H1 (cell line): ENCODE results near the gene DNAJC2. TPM values are rescaled to one million over a fixed set of nuclear protein-coding genes. Genes with fewer than 3 reads are reported as not detected.

Experiments used
- CTCF ChIA-PET: fragments of 300-600 bp; sonication (Branson Sonifier 250); formaldehyde crosslinking; loops from one replicate; lab custom pipeline; 2021; ENCODE audit not compliant: partially characterized antibody; lab: Charles Lee
- POLR2A ChIA-PET: fragments of 300-600 bp; sonication (Branson Sonifier 250); formaldehyde crosslinking; loops from one replicate; lab custom pipeline; 2021; ENCODE audit warnings: inconsistent platforms; ENCODE audit not compliant: partially characterized antibody; lab: Charles Lee
- DNase-seq, 2 experiments: peaks; one replicate each; pipeline versions ENCODE4 v3.0.0 to v3.0.0-alpha.2; 2010 to 2022; ENCODE audit warnings: low spot score in 2 of 2, low read depth in 1 of 2, mixed read lengths in 1 of 2
- FAIRE-seq: peaks from 2 replicates; lab custom pipeline; 2011; peaks lifted over from hg19 to GRCh38; lab: Jason Lieb, UNC
- H2AFZ ChIP-seq: 2 replicates; pipeline ENCODE4 v1.8.1; 2012; ENCODE audit warnings: low read length, inconsistent platforms
- H2AK5ac ChIP-seq: 2 replicates; pipeline ENCODE4 v1.6.1; 2013; ENCODE audit warnings: low read depth, low read length
- H2BK120ac ChIP-seq: replicated peaks from 2 replicates; pipeline ENCODE3; 2013; ENCODE audit warnings: low read depth, low read length, inconsistent platforms
- H2BK12ac ChIP-seq: 2 replicates; pipeline ENCODE4 v1.6.1; 2013; ENCODE audit warnings: low read depth, low read length
- H2BK15ac ChIP-seq: 2 replicates; pipeline ENCODE4 v1.6.1; 2013; ENCODE audit warnings: low read length
- H2BK20ac ChIP-seq: 2 replicates; pipeline ENCODE4 v1.6.1; 2013; ENCODE audit warnings: low read length
- H2BK5ac ChIP-seq: 2 replicates; pipeline ENCODE4 v1.6.1; 2013; ENCODE audit warnings: low read depth, low read length
- H3K14ac ChIP-seq: 2 replicates; pipeline ENCODE4 v1.6.1; 2013; ENCODE audit warnings: inconsistent platforms; ENCODE audit not compliant: insufficient read length
- H3K18ac ChIP-seq: 2 replicates; pipeline ENCODE4 v1.6.1; 2013; ENCODE audit warnings: low read length; ENCODE audit errors: extremely low read depth
- H3K23ac ChIP-seq: 2 replicates; pipeline ENCODE4 v1.6.1; 2013; ENCODE audit warnings: inconsistent platforms; ENCODE audit not compliant: insufficient read length
- H3K23me2 ChIP-seq: 2 replicates; pipeline ENCODE4 v1.6.1; 2013; ENCODE audit warnings: low read depth, low read length
- H3K27ac ChIP-seq: 2 replicates; pipeline ENCODE4 v1.6.1; 2011; ENCODE audit warnings: low read depth, low read length, inconsistent platforms
- H3K27me3 ChIP-seq, 4 experiments: replicated peaks in 1 of 4; 1 replicate in 1 of 4; 2 replicates in 3 of 4; pipeline versions ENCODE4 v1.6.1 to v1.8.1; 2011 to 2013; ENCODE audit warnings: low read length in 3 of 4, mild to moderate bottlenecking in 3 of 4, inconsistent platforms in 2 of 4, mixed read lengths in 2 of 4, moderate library complexity in 1 of 4; ENCODE audit not compliant: control insufficient read depth in 3 of 4, insufficient read depth in 3 of 4; ENCODE audit errors: extremely low read depth in 1 of 4
- H3K36me3 ChIP-seq, 4 experiments: 2 replicates each; pipeline versions ENCODE4 v1.6.1 to v1.8.1; 2011 to 2013; ENCODE audit warnings: mild to moderate bottlenecking in 4 of 4, low read length in 3 of 4, moderate library complexity in 2 of 4, control low read depth in 1 of 4, inconsistent platforms in 1 of 4; ENCODE audit not compliant: insufficient read depth in 4 of 4, control insufficient read depth in 2 of 4
- H3K4ac ChIP-seq: replicated peaks from 2 replicates; pipeline ENCODE3; 2013; ENCODE audit warnings: low read length, low read depth, mixed read lengths, inconsistent platforms; ENCODE audit not compliant: insufficient read length
- H3K4me1 ChIP-seq, 4 experiments: replicated peaks in 1 of 4; 1 replicate in 1 of 4; 2 replicates in 3 of 4; pipeline versions ENCODE4 v1.6.1 to v1.8.1; 2011 to 2013; ENCODE audit warnings: low read length in 3 of 4, inconsistent platforms in 2 of 4, mixed read lengths in 1 of 4; ENCODE audit not compliant: insufficient read depth in 4 of 4, control insufficient read depth in 3 of 4
- H3K4me2 ChIP-seq, 2 experiments: 2 replicates each; pipeline versions ENCODE4 v1.6.1 to v1.8.1; 2011 to 2013; ENCODE audit warnings: low read depth in 2 of 2, low read length in 2 of 2, control low read depth in 1 of 2, inconsistent platforms in 1 of 2, mild to moderate bottlenecking in 1 of 2; ENCODE audit not compliant: insufficient read depth in 1 of 2
- H3K4me3 ChIP-seq, 4 experiments: fragments of 200-600, 300-600 bp in 1 of 4; sonication (generic), shearing (Covaris generic), sonication (Bioruptor Twin) in 1 of 4; 2 replicates each; pipeline versions ENCODE4 v1.5.1 to v1.8.1; 2011 to 2016; ENCODE audit warnings: low read length in 4 of 4, low read depth in 3 of 4, control low read depth in 2 of 4, inconsistent platforms in 2 of 4, mild to moderate bottlenecking in 2 of 4, mixed read lengths in 1 of 4, moderate library complexity in 1 of 4; ENCODE audit not compliant: insufficient read depth in 2 of 4; ENCODE audit errors: extremely low read depth in 1 of 4
- H3K56ac ChIP-seq: replicated peaks from 2 replicates; pipeline ENCODE3; 2013; ENCODE audit warnings: low read depth, mild to moderate bottlenecking, mixed read lengths, low read length, inconsistent platforms; ENCODE audit not compliant: insufficient read length
- H3K79me1 ChIP-seq: 2 replicates; pipeline ENCODE4 v1.6.1; 2013; ENCODE audit warnings: low read depth, low read length, control low read depth
- H3K79me2 ChIP-seq, 2 experiments: 2 replicates each; pipeline versions ENCODE4 v1.6.1 to v1.8.1; 2012 to 2013; ENCODE audit warnings: low read length in 2 of 2, mild to moderate bottlenecking in 2 of 2, inconsistent platforms in 1 of 2; ENCODE audit not compliant: insufficient read depth in 2 of 2, control insufficient read depth in 1 of 2
- H3K9ac ChIP-seq, 4 experiments: replicated peaks in 1 of 4; 1 replicate in 1 of 4; 2 replicates in 3 of 4; pipeline versions ENCODE4 v1.6.1 to v1.8.1; 2011 to 2013; ENCODE audit warnings: low read depth in 3 of 4, low read length in 3 of 4, control low read depth in 2 of 4, mild to moderate bottlenecking in 2 of 4, moderate library complexity in 2 of 4, inconsistent platforms in 1 of 4; ENCODE audit errors: extremely low read depth in 1 of 4
- H3K9me3 ChIP-seq, 2 experiments: 2 replicates each; pipeline versions ENCODE4 v1.6.1 to v1.8.1; 2012 to 2013; ENCODE audit warnings: mild to moderate bottlenecking in 2 of 2, moderate library complexity in 2 of 2, control low read depth in 1 of 2, inconsistent platforms in 1 of 2, low read depth in 1 of 2, low read length in 1 of 2, mixed read lengths in 1 of 2; ENCODE audit not compliant: insufficient read depth in 2 of 2
- H4K20me1 ChIP-seq, 2 experiments: replicated peaks in 1 of 2; 2 replicates each; pipeline versions ENCODE3 to v1.8.1; 2011 to 2013; ENCODE audit warnings: inconsistent platforms in 2 of 2, low read length in 2 of 2, mild to moderate bottlenecking in 1 of 2; ENCODE audit not compliant: insufficient read depth in 2 of 2, control insufficient read depth in 1 of 2
- H4K5ac ChIP-seq: 2 replicates; pipeline ENCODE4 v1.6.1; 2013; ENCODE audit warnings: low read length, low read depth, mixed read lengths, inconsistent platforms; ENCODE audit not compliant: insufficient read length
- H4K8ac ChIP-seq: 2 replicates; pipeline ENCODE4 v1.8.0; 2013; ENCODE audit warnings: mild to moderate bottlenecking, moderate library complexity, low read length, inconsistent platforms; ENCODE audit not compliant: insufficient read depth; ENCODE audit errors: extremely low read depth
- H4K91ac ChIP-seq: replicated peaks from 2 replicates; pipeline ENCODE3; 2013; ENCODE audit warnings: low read length, mixed read lengths, inconsistent platforms; ENCODE audit not compliant: insufficient read length
- CBX8 ChIP-seq: fragments of 300-800, 300-1000 bp; sonication (generic); IDR thresholded peaks from 2 replicates; pipeline ENCODE4 v1.7.1; 2016; ENCODE audit warnings: low read depth, low read length, borderline replicate concordance
- SIRT6 ChIP-seq: IDR thresholded peaks from one replicate; pipeline ENCODE4 v1.7.1; 2012; ENCODE audit warnings: low read length, inconsistent platforms
- TBP ChIP-seq: IDR thresholded peaks from 2 replicates; pipeline ENCODE4 v1.6.1; 2011; ENCODE audit warnings: low read depth, low read length, improper control_type of control experiment
- USF2 ChIP-seq: IDR thresholded peaks from 2 replicates; pipeline ENCODE4 v1.6.1; 2011; ENCODE audit warnings: low read length, improper control_type of control experiment
- WGBS, 2 experiments: shearing (Covaris generic) in 1 of 2; methylation state at CpG; one replicate each; pipeline versions ENCODE4 v1.1.6 to v1.1.7; 2013 to 2015; ENCODE audit warnings: low lambda C conversion rate in 2 of 2, mixed read lengths in 2 of 2, inconsistent platforms in 1 of 2, low coverage in 1 of 2, missing lambda C conversion rate in 1 of 2; ENCODE audit not compliant: insufficient replicate concordance in 2 of 2, insufficient coverage in 1 of 2, insufficient read length in 1 of 2; ENCODE audit errors: extremely low coverage in 1 of 2, missing lambda C conversion rate in 1 of 2; 5-methylcytosine and 5-hydroxymethylcytosine counted together
- polyA plus RNA-seq, 7 experiments: library from polyadenylated mRNA; depleted of rRNA in 3 of 7; stranded (reverse) in 5 of 7; unstranded in 2 of 7; fragments of >200 nt in 5 of 7; fragments of 200-250 nt in 2 of 7; gene quantifications; 1 replicate in 5 of 7; 2 replicates in 1 of 7; 4 replicates in 1 of 7; pipeline versions ENCODE4 v1.2.1 to v1.2.3, GENCODE V29; 2011 to 2013; ENCODE audit warnings: missing spikeins in 2 of 7, mixed read lengths in 2 of 7
- total RNA-seq: library from RNA; stranded (reverse); fragmentation: NEBNext Ultra II Directional; extraction: Animal tissue kit (Norgen Biotek cat#: 25700); gene quantifications from 2 replicates; pipeline ENCODE4 v1.2.1, GENCODE V29; 2021

Gene DNAJC2
- total and polyA plus RNA-seq, 2 of the 8 experiments (the other 6 are each of a cell fraction or from before 2014, with no cell fraction given), result 9.8 to 42.2 TPM

GRCh38 chr7:103349805-103350204 lies 5.2 kb upstream of the DNAJC2 start:
- no peak overlapping the region for H4K91ac ChIP-seq
- H4K20me1 ChIP-seq, result peaks cover 3 to 5% of the 10 kb centered on the region in 2 experiments
- no peak overlapping the region for H2AK5ac ChIP-seq
- TF ChIP-seq CBX8 (no peak), TBP (no peak), USF2 (no peak), SIRT6 (no peak)
- TF ChIP-seq, all 59 proteins: peak for 0
- Histone ChIP-seq H3K4ac (no peak overlapping the region), H2BK15ac (no peak overlapping the region), H2BK120ac (no peak overlapping the region), H3K27me3 (no peaks in the 10 kb centered on the region), H3K4me1 (0 out of 7 replicates have a peak, but pooled peaks cover 0 to 2% (median 0%) of the 10 kb centered on the region in 4 experiments), H4K8ac (no peak overlapping the region), H3K4me2 (no peak overlapping the region), H3K4me3 (no peak overlapping the region), H3K23me2 (0 out of 2 replicates have a peak, but pooled peaks cover 2% of the 10 kb centered on the region), H4K5ac (no peak overlapping the region), H2BK5ac (no peak overlapping the region), H2BK20ac (no peak overlapping the region), H3K23ac (no peak overlapping the region), H3K14ac (no peak overlapping the region), H3K36me3 (peaks cover 2 to 10% (median 5%) of the 10 kb centered on the region in 4 experiments; a peak in 4 of 8 replicates), H3K9ac (no peak overlapping the region), H3K56ac (no peak overlapping the region), H3K79me1 (0 out of 2 replicates have a peak, but pooled peaks cover 2% of the 10 kb centered on the region), H3K79me2 (peaks cover 20 to 66% of the 10 kb centered on the region in 2 experiments), H3K18ac (no peak overlapping the region), H3K9me3 (no peaks in the 10 kb centered on the region), H2BK12ac (no peak overlapping the region), H3K27ac (no peak overlapping the region), H2AFZ (no peak overlapping the region)
- WGBS, 2 experiments, result 85% methylated on average over 1 of the region's 1 CpG; no CpG with 5 or more reads in 1 of the 2 experiments
- POLR2A ChIA-PET, result interaction anchor here (0.6 to 0.7 kb wide), 2 partner anchors 12 to 260 kb away, joined by 3 to 4 read pairs; no protein-coding TSS in a partner anchor
- no peak for DNase-seq
- CTCF ChIA-PET, result no interaction called here
- no peak for FAIRE-seq
